Measurements from ENCODE around the gene ZDHHC23. TPM values are rescaled to one million over a fixed set of nuclear protein-coding genes. Genes with fewer than 3 reads are reported as not detected.

ZDHHC23 gene
- polyA plus RNA-seq, 3 donors, result 10.1 to 11.4 (median 10.8) TPM

DNA sequence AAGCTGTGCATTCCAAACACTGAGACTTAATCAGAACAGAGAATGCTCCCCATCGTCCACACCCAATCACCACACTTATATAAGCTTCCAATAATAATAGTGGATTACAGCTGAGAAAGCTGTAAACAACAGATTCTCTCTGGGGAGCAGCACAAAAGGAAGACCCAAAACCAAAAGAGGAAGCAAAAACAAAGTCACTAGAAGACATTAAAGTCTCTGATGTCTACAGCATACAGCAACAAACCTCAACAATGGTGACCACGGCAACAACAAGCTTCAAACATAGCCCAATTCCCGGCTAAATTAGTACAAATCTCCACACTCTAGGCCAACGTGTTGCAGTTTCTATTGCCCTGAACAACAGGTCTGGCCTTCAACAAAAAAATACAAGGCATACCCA, 37.7 kb downstream of the ZDHHC23 start:
- DNase-seq (ENCODE audit: low read depth in 3 of 3, low spot score in 2 of 3), result no peak

DNA sequence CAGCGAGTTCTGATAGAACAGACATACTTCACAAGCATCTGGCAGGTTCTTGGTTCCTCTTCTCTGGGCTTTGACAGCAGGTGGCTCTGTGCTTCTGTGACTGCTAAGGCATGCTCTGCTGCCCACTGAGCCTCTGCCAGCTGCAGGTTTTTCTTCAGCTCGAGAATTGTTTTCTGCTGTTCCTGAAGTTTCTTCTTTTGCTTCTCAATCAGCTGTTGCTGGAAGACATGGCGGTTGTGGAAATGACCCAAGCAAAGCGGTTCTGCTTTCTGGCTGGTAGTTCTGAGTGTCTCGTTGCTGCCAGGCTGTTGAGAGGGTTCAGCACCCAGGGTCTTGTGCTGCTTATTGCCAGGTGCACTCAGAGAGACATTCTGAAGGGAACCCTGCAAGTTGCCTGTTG, 57.7 kb downstream of the ZDHHC23 start:
- DNase-seq (ENCODE audit: low read depth in 3 of 3, low spot score in 2 of 3), result no peak

DNA sequence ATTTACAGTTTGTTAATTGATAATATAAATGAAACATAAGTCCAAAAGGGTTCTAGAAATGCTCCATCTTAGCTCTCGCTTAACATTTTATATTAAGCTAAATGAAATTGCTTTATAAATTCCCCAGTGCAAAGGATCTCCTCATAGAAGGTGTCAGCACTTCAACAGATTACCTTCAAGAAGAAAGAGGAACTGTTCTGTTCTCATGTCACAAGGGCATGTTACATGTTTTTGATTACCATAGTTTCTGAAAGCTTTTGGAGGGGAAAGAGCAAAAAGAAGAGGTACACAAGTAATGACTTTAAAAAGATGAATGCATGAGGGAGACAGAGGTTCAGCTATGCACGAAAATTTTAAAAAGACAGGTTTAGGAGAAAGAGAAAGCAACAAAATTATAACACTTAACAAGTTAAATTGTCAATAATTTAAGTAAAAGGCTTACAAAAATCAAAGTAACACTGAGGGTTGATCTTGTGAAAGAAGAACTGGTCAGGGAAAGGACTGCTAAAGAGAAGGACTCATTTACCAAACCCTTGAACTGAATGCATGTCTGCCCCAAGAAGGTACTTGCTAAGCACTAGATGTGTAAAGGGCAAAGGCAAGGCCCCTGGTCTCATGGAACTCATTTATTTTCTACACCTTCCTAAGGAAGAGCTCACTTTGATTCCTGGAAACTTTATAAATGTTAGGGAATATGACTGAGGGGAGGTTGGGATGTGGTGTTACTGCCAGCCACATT, 63.4 kb downstream of the ZDHHC23 start:
- no peak for DNase-seq (ENCODE audit: low read depth in 3 of 3, low spot score in 2 of 3)

Other genes starting within 250 kb of the ZDHHC23 start
- gene NAA50, start 201.8 kb upstream of the ZDHHC23 start, polyA plus RNA-seq (ENCODE audit: insufficient read length in 3 of 3), result 100 to 1,000 TPM; 140 to 145 (median 145) TPM
- 100 to 1,000 TPM in 2 of 3 donors, 10 to 100 TPM in 1; 97.7 to 103 (median 103) TPM for gene ATP6V1A, start 201.0 kb upstream of the ZDHHC23 start, polyA plus RNA-seq (ENCODE audit: insufficient read length in 3 of 3)
- gene GRAMD1C, start 109.2 kb upstream of the ZDHHC23 start, polyA plus RNA-seq (ENCODE audit: insufficient read length in 3 of 3), result 10 to 100 TPM; 19.7 to 38.6 (median 24.1) TPM
- 10 to 100 TPM; 14.3 to 20.1 (median 15.5) TPM for gene CCDC191, start 108.5 kb downstream of the ZDHHC23 start, polyA plus RNA-seq (ENCODE audit: insufficient read length in 3 of 3)
- 10 to 100 TPM; 24.9 to 26.4 (median 24.9) TPM for gene QTRT2, start 108.7 kb downstream of the ZDHHC23 start, polyA plus RNA-seq (ENCODE audit: insufficient read length in 3 of 3)
- gene DRD3, start 231.0 kb downstream of the ZDHHC23 start, polyA plus RNA-seq (ENCODE audit: insufficient read length in 3 of 3), result not detected